DMS 273 (cell line): ENCODE results near the gene PANX2.

Experiments
- DNase-seq: peaks from one replicate; lab custom pipeline; 2025; ENCODE audit not compliant: unreplicated experiment; lab: John Stamatoyannopoulos, UW

The PANX2 gene

DNA sequence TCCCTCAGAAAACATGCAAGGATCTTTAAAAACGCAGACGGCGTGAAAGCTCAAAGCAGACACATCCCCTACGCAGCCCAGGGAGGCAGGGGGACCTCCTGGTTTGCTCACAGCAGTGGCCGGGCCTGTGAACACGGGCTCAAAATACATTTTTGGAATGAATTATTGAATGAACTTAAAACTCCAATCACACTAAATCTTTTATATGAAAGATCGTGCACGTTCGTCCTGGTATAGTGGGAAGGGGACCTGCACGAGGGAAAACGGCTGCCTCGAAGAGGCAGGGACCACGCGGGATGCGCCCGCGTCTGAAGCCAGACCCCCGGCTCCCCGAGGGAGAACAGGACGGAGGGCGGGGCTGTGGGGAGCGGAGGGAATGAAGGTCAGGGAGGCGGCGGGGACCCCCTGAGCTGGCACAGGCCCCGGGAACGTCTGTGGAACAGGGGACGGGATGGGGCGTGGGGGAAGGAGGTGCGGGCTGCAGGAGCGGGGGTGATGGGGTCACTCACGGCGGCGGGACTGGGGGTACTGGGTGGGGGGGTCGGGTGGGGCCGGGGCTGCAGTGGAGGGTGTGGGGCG lies 1.3 kb upstream of the PANX2 start:
- no peak for DNase-seq

DNA sequence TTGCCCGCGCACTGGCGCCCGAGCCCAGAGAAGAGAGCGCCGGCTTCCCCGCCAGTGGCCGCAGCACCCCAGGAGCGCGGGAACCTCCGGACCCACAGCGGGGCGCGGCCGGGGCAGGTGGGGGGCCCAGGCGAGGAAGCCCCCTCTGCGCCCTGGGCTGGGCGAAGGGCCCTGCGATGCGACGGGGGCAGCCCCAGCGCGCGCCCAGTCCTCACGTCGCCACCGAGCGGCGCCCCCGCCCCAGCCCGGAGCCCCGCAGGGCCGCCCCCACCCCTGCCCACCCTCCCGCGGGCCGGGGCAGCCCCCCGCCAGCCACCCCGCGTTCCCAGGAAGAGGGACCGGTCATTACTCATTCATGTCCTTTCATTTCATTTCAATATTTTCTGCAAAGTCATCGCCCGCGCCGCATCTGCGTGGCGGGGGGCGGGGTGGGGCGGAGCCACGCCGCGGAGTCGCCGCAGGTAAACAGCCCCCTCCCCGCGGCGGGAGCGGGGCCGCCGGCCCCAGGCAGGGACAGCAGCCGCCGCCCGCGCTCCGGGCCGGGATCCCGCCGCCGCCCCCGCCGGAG lies 673 bp upstream of the PANX2 start:
- no peak for DNase-seq

- DNase-seq = no peak
Observed at GRCh38 chr22:50171319-50171964, 911 bp downstream of the PANX2 start.

DNA sequence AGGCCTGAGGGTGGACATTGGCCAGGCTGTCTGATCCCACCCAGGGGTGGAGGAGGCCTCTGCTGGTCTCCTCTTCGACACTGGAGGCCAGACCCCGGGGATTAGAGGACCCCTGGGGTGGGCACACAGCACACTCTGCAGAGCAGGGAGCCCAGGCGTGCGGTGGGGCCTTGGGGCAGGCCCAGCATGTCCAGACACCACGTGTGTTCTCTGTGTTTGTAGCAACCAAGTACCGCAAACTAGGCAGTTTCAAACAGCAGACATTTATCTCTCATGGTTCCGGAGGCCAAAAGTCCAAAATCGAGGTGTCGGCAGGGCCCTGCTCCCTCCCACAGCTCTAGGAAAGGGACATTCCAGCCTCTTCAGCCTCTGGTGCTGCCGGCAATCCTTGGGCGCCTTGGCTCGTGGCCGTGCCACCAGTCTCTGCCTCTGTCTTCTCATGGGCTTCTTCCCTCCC lies 1.5 kb downstream of the PANX2 start:
- DNase-seq = no peak

DNA sequence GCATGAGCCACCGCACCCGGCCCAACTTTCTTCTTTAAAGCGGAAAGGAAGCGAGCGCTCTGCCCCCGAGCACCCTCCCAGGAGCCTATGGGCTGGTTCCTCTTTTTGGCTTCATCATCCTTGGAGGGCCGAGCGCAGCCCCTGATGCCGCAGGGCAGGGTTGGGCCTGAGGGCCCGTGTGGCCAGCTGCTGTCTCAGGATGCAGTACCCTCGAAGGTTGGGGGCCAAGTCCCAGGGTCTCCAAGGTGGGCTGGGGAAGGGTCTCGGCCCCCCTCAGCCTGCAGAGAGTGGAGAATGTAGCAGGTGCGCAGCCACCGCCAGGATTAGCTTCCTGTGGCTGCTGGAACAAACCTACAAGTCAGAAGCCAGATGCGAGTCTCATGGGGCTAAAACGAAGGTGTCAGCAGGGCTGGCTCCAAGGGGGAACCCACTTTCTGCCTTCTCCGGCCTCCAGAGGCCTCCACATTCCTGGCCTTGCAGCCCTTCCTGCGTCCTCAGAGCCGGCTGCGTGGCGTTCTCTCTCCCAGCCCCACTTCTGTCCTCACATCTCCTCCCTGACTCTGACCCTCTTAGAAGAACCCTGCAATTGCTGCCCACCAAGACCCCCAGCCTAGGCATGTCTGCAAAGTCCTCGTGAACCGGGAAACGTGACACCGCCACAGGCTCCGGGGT lies 2.9 kb downstream of the PANX2 start:
- DNase-seq = no peak

DNA sequence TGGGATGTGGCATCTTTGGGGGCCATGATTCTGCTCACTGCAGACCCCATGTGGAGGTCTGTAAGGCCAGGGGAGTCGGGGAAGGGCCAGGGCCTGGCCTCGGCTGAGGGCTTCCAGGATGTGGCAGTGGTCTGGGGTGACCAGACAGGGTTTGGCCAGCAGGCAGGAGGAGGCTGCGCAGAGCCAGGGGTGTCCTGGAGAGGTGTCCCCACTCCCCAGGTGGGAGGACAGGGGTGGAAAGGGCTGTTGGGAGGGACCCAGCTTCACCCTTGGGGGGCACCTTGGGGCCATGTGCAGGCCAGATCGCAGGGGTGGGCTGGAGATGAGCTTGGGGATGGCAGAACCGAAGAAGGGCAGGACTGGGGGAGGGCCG lies 3.4 kb downstream of the PANX2 start:
- DNase-seq = no peak

DNA sequence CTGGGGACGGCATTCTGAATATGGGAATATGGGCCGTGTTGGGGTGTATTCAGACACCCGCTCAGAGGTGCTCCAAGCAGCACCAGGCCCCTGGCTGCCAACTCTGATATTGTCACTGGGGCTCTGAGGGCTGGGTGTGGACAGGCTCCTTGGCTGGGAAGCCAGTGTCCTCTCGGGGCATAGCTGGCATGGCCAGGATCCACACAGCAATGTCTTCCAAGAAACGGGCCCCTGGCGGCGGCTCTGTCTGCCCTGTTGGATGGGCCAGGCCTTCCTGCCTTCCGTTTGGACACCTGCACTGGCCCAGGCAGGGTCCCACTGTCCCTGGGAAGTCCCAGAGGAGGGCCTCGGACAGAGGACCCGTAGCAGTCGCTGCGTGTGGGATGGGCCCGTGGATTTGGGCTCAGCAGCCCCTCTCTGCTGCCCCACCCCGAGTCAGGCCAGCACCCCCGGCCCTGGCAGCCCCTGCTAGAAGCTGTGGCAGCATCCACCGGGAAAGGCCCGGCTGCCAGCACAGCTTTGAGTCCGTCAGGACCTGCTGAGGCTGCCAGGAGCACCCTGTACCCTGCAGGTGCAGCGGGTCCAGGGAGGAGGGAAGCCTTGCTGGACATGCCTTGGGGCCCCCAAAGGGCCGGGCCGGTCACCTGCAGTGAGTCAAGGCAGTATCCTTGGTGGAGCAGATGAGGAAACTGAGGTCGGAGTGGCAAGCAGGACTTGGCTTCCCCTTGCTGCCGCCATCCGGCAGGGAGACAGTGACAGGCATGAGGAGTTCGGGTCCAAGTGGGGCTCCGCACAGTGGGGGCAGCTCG lies 4.1 kb downstream of the PANX2 start:
- no peak for DNase-seq

GRCh38 chr22:50175191-50175461 lies 4.6 kb downstream of the PANX2 start:
- no peak for DNase-seq

DNA sequence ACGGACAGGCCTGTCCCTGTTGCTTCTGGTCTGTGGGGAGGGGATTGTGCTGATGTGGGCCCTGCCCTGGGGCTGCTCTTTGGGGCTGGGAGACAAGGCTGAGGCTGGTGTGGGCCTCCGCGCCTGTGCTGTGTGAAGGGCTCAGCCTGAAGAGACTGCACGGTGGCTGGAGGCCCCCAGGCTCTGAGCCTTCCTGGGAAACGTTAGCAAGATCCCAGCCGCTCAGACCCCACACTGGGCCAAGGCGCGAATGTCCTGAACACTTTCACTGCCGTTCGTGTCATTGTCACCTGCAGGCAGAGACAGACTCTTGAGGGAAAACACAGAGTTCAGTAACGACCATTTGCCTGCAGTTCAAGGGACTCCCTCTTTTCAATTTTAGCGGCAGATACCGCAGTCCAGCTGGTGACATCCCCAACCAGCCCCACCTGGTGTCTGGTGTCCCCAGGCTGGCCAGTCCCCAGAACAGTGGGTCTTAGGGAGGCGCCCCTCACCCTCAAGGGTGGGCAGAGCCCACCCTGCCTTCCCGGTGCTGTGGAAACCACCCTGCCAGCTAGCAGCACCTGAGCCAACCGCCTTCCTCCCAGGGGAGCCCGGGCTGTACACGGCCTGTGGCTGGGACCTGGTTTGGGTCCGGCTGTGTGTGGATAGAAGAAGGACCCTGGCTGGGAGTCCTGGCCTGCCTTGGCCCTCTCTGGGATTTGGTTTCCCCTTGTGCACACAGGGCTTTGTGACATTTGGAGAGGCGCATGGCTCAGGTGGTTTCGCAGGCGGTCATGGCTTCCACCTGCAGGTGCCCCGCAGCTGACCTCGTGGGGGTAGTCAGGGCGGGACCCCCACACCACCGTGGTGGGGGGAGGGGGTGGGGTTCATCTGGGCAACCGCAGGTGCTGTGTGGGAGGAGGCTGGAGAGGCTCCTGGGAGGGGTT lies 5.7 kb downstream of the PANX2 start:
- no peak for DNase-seq

GRCh38 chr22:50176850-50177536 lies 6.5 kb downstream of the PANX2 start:
- no peak for DNase-seq

- no peak for DNase-seq
Observed at GRCh38 chr22:50177537-50178470, 7.3 kb downstream of the PANX2 start.

DNA sequence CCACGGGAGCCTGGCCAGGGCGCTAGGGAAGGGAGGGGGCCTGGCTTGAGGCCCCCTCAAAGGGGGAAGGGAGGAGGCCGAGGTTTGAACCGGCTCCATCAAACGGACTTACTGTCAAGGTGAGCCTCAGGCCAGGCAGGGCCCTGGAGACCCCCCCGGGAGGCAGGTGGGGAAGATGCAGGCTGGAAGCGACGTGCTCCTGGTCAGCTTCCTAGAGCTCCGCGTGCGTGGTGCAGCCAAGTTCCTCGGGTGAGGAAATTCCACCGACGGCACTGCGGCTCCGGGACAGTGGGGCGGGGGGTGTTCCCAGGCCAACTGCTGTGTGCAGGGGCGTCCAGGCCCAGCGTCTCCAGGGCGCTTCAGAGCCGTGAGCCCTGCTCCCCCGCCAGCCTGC lies 7.9 kb downstream of the PANX2 start:
- no peak for DNase-seq

DNA sequence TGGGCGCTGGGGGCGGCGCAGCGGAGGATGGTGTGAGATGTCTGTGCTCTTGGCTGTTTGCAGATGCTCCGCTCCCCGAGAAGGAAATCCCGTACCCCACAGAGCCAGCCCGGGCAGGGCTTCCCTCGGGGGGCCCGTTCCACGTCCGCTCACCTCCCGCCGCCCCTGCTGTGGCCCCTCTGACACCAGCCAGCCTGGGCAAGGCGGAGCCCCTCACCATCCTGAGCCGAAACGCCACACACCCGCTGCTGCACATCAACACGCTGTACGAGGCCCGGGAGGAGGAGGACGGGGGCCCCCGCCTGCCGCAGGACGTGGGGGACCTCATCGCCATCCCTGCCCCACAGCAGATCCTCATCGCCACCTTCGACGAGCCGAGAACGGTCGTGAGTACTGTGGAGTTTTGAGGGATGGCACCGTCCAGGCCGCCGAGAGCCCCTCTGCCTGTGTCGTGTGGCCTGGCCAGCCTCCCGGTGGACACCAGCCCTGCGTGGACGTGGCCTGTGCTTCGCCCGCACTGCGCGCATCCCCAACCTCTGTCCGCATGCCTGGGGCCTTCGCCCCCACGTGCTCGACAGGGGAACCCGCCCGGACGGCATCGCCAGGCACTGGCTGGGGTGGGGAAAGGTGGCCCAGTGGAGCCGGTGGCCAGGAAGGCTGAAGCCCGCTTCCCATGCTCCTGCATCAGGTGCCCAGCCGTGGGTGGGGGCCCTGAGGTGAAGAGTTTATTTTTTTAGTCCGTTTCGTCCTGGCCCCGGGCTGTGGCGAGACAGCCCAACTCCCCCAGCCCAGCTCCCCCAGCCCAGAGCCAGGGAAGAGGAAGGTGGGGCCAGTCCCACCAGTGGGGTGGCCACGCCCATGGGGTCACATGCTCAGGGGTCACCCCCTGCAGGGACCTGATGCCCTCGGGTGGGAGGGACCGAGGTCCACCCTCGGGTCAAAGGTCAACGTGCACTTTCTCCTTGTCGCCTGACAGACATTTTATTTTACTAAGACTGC lies 8.6 kb downstream of the PANX2 start:
- DNase-seq = no peak

- DNase-seq = no peak
Observed at GRCh38 chr22:50179937-50180726, 9.6 kb downstream of the PANX2 start.

- DNase-seq = no peak
Observed at GRCh38 chr22:50180727-50181521, 10.4 kb downstream of the PANX2 start.
